GM21786 (cell line): ENCODE data around the gene CARD19.

ENCODE experiments used
- ATAC-seq: cut with Tn5 transposase; IDR thresholded peaks from one replicate; pipeline ENCODE4 v1.9.1; 2021; ENCODE audit not compliant: unreplicated experiment

Gene CARD19

GRCh38 chr9:93061791-93062763 lies 33.9 kb upstream of the CARD19 start:
- ATAC-seq = no peak

- peak; percentile 87 for ATAC-seq
These were observed 31.5 kb upstream of the CARD19 start for GRCh38 chr9:93064392-93065134.

GRCh38 chr9:93065135-93065720 lies 30.8 kb upstream of the CARD19 start:
- no peak for ATAC-seq

GRCh38 chr9:93066978-93067603 lies 28.9 kb upstream of the CARD19 start:
- no peak for ATAC-seq

GRCh38 chr9:93068956-93069355 lies 27.1 kb upstream of the CARD19 start:
- no peak for ATAC-seq

- ATAC-seq = no peak
These were observed 24.6 kb upstream of the CARD19 start for GRCh38 chr9:93071464-93071863.

- no peak for ATAC-seq
These were observed 23.6 kb upstream of the CARD19 start for GRCh38 chr9:93072383-93072795.

GRCh38 chr9:93076101-93076791 lies 19.8 kb upstream of the CARD19 start:
- ATAC-seq = no peak

GRCh38 chr9:93076792-93077128 lies 19.3 kb upstream of the CARD19 start:
- no peak for ATAC-seq

- ATAC-seq = no peak
These were observed 18.6 kb upstream of the CARD19 start for GRCh38 chr9:93077367-93077766.

- ATAC-seq = no peak
These were observed 18.2 kb upstream of the CARD19 start for GRCh38 chr9:93077811-93078210.

- ATAC-seq = no peak
These were observed 16.6 kb upstream of the CARD19 start for GRCh38 chr9:93079371-93079770.

- ATAC-seq = no peak
These were observed 15.6 kb upstream of the CARD19 start for GRCh38 chr9:93080406-93080805.

GRCh38 chr9:93081081-93081529 lies 14.9 kb upstream of the CARD19 start:
- no peak for ATAC-seq

GRCh38 chr9:93081931-93082330 lies 14.1 kb upstream of the CARD19 start:
- no peak for ATAC-seq

GRCh38 chr9:93082841-93083411 lies 13.1 kb upstream of the CARD19 start:
- ATAC-seq = no peak

GRCh38 chr9:93083592-93084470 lies 12.2 kb upstream of the CARD19 start:
- no peak for ATAC-seq

- no peak for ATAC-seq
These were observed 11.5 kb upstream of the CARD19 start for GRCh38 chr9:93084471-93084881.

- ATAC-seq = no peak
These were observed 10.3 kb upstream of the CARD19 start for GRCh38 chr9:93085676-93086075.
